Nephron progenitor cell (in vitro differentiated cells): Measurements from ENCODE around the gene TAF4.
"Not testable (repeated sequence)": the region's sequence is repeated elsewhere in the genome, so short reads cannot be mapped to it uniquely, and the experiment has no call there.

Experiments
- DNase-seq: peaks from one replicate; pipeline ENCODE4 v3.0.0; 2021
- H3K27ac Mint-ChIP-seq: 2 replicates; pipeline ENCODE4 v1.8.0; 2021; ENCODE audit warnings: mild to moderate bottlenecking, moderate library complexity, mixed read lengths
- H3K27me3 Mint-ChIP-seq: 2 replicates; pipeline ENCODE4 v1.8.0; 2021; ENCODE audit warnings: mild to moderate bottlenecking, low read depth, mixed read lengths; ENCODE audit not compliant: poor library complexity
- H3K36me3 Mint-ChIP-seq: 2 replicates; pipeline ENCODE4 v1.8.0; 2021; ENCODE audit warnings: low read depth, mixed read lengths
- H3K4me1 Mint-ChIP-seq: 2 replicates; pipeline ENCODE4 v1.8.0; 2021; ENCODE audit warnings: mixed read lengths
- H3K4me3 Mint-ChIP-seq: 2 replicates; pipeline ENCODE4 v1.8.0; 2021; ENCODE audit warnings: mild to moderate bottlenecking, moderate library complexity, mixed read lengths
- H3K9me3 Mint-ChIP-seq: 2 replicates; pipeline ENCODE4 v1.8.0; 2021; ENCODE audit warnings: mild to moderate bottlenecking, moderate library complexity, mixed read lengths
- TF ChIP-seq, protein P1 (sequence below): fragments of 200-600 bp; sonication (generic); IDR thresholded peaks from 2 replicates; pipeline ENCODE4 v1.5.0; 2021; ENCODE audit warnings: antibody characterized with exemption

The TAF4 gene

GRCh38 chr20:61949714-61950640 lies 115.7 kb downstream of the TAF4 start:
- H3K27ac Mint-ChIP-seq: no peak overlapping the region
- H3K27me3 Mint-ChIP-seq: peaks cover 8% of the 10 kb centered on the region
- no peak for DNase-seq
- peaks cover 21% of the 10 kb centered on the region for H3K4me1 Mint-ChIP-seq
- no peak overlapping the region for H3K4me3 Mint-ChIP-seq
- H3K9me3 Mint-ChIP-seq: peaks cover 8% of the 10 kb centered on the region
- TF ChIP-seq, protein P1, sequence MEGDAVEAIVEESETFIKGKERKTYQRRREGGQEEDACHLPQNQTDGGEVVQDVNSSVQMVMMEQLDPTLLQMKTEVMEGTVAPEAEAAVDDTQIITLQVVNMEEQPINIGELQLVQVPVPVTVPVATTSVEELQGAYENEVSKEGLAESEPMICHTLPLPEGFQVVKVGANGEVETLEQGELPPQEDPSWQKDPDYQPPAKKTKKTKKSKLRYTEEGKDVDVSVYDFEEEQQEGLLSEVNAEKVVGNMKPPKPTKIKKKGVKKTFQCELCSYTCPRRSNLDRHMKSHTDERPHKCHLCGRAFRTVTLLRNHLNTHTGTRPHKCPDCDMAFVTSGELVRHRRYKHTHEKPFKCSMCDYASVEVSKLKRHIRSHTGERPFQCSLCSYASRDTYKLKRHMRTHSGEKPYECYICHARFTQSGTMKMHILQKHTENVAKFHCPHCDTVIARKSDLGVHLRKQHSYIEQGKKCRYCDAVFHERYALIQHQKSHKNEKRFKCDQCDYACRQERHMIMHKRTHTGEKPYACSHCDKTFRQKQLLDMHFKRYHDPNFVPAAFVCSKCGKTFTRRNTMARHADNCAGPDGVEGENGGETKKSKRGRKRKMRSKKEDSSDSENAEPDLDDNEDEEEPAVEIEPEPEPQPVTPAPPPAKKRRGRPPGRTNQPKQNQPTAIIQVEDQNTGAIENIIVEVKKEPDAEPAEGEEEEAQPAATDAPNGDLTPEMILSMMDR: no peak
- H3K36me3 Mint-ChIP-seq: no peaks in the 10 kb centered on the region

GRCh38 chr20:61949363-61949713 lies 116.3 kb downstream of the TAF4 start:
- Mint-ChIP-seq H3K36me3 (no peaks in the 10 kb centered on the region), H3K9me3 (peaks cover 8% of the 10 kb centered on the region), H3K27ac (no peak overlapping the region), H3K27me3 (peaks cover 7% of the 10 kb centered on the region), H3K4me1 (peaks cover 14% of the 10 kb centered on the region), H3K4me3 (no peak overlapping the region)
- DNase-seq: no peak
- TF ChIP-seq, protein P1: no peak

GRCh38 chr20:61948586-61949362 lies 116.9 kb downstream of the TAF4 start:
- Mint-ChIP-seq H3K9me3 (peaks cover 8% of the 10 kb centered on the region), H3K4me1 (peaks cover 14% of the 10 kb centered on the region), H3K27me3 (peaks cover 7% of the 10 kb centered on the region), H3K27ac (no peak overlapping the region), H3K4me3 (no peak overlapping the region), H3K36me3 (no peaks in the 10 kb centered on the region)
- no peak for DNase-seq
- TF ChIP-seq, protein P1: no peak

GRCh38 chr20:61948056-61948455 lies 117.6 kb downstream of the TAF4 start:
- H3K27ac Mint-ChIP-seq, H3K4me3 Mint-ChIP-seq, H3K36me3 Mint-ChIP-seq, H3K27me3 Mint-ChIP-seq, H3K9me3 Mint-ChIP-seq, DNase-seq: not testable (repeated sequence)
- H3K4me1 Mint-ChIP-seq: peaks cover 14% of the 10 kb centered on the region

DNA sequence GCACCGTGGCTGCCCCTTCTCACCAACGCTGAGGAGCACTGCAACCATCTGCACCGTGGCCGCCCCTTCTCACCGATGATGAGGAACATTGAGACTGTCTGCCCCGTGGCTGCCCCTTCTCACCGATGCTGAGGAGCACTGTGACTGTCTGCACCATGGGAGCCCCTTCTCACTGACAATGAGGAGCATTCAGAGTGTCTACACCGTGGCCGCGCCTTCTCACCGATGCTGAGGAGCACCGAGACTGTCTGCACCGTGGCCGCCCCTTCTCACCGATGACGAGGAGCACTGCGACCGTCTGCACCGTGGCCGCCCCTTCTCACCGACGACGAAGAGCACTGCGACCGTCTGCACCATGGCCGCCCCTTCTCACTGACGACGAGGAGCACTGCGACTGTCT lies 120.2 kb downstream of the TAF4 start:
- H3K36me3 Mint-ChIP-seq, DNase-seq, H3K4me3 Mint-ChIP-seq, H3K27ac Mint-ChIP-seq, H3K27me3 Mint-ChIP-seq, H3K4me1 Mint-ChIP-seq, H3K9me3 Mint-ChIP-seq: not testable (repeated sequence)

DNA sequence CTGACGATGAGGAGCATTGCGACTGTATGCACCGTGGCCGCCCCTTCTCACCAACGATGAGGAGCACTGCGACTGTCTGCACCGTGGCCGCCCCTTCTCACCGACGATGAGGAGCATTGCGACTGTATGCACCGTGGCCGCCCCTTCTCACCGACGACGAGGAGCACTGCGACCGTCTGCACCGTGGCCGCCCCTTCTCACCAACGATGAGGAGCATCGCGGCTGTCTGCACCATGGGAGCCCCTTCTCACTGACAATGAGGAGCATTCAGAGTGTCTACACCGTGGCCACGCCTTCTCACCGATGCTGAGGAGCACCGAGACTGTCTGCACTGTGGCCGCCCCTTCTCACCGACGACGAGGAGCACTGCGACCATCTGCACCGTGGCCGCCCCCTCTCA lies 120.7 kb downstream of the TAF4 start:
- H3K4me3 Mint-ChIP-seq, H3K9me3 Mint-ChIP-seq, H3K36me3 Mint-ChIP-seq, H3K27me3 Mint-ChIP-seq, H3K4me1 Mint-ChIP-seq, DNase-seq, H3K27ac Mint-ChIP-seq: not testable (repeated sequence)

DNA sequence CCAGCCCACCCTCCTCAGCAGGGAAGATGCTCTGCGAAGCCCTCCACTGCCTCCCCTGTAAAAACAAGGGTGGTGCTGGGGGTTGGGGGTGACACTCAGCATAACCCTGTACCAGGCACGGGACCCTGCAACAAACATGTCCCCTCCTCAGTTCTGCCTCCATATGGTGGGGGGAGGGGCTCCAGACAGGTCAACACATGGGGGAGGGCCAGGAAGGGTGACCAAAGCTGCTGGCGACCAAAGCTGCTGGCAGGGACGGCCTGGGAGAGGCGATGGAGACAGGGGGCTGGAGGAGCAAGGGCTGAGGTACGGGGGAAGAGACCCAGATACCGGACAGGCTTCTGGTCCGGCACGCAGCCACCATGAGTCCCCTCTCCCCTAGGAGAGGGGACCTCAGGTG lies 123.2 kb downstream of the TAF4 start:
- no peaks in the 10 kb centered on the region for H3K9me3 Mint-ChIP-seq
- peaks cover 5% of the 10 kb centered on the region for H3K27me3 Mint-ChIP-seq
- TF ChIP-seq, protein P1: no peak
- H3K4me1 Mint-ChIP-seq: no peaks in the 10 kb centered on the region
- no peak overlapping the region for H3K27ac Mint-ChIP-seq
- no peaks in the 10 kb centered on the region for H3K36me3 Mint-ChIP-seq
- H3K4me3 Mint-ChIP-seq: no peak overlapping the region
- no peak for DNase-seq
